Mesothelial cell of epicardium (in vitro differentiated cells): ENCODE results near the gene RACK1. TPM values are rescaled to one million over a fixed set of nuclear protein-coding genes. Genes with fewer than 3 reads are reported as not detected.
A peak's percentile ranks its signal among the peaks of the same experiment; 100 is the strongest.

ENCODE experiments used
- DNase-seq, 2 experiments: peaks; one replicate each; pipeline ENCODE4 v3.0.0; 2021; ENCODE audit warnings: low spot score in 2 of 2; ENCODE audit not compliant: unreplicated experiment in 2 of 2
- H3K27ac Mint-ChIP-seq: 2 replicates; pipeline ENCODE4 v1.8.0; 2021; ENCODE audit warnings: mixed read lengths
- H3K27me3 Mint-ChIP-seq: 2 replicates; pipeline ENCODE4 v1.8.0; 2021; ENCODE audit warnings: low read depth, mixed read lengths
- H3K36me3 Mint-ChIP-seq: 2 replicates; pipeline ENCODE4 v1.8.0; 2021; ENCODE audit warnings: mixed read lengths
- H3K4me1 Mint-ChIP-seq: 2 replicates; pipeline ENCODE4 v1.8.0; 2021; ENCODE audit warnings: mixed read lengths
- H3K4me3 Mint-ChIP-seq: 2 replicates; pipeline ENCODE4 v1.8.0; 2021; ENCODE audit warnings: mild to moderate bottlenecking, moderate library complexity, mixed read lengths
- H3K9me3 Mint-ChIP-seq: 2 replicates; pipeline ENCODE4 v1.8.0; 2021; ENCODE audit warnings: mixed read lengths
- total RNA-seq: library from RNA; stranded (reverse); gene quantifications from 3 replicates; pipeline ENCODE4 v1.2.1, GENCODE V29; 2021
- TF ChIP-seq, protein P1 (sequence below): fragments of 200-600 bp; sonication (generic); IDR thresholded peaks from one replicate; pipeline ENCODE4 v1.5.0; 2021; ENCODE audit warnings: antibody characterized with exemption; ENCODE audit not compliant: unreplicated experiment

Gene RACK1
- total RNA-seq, 1 donor from 2014 or later: 2,008 TPM

DNA sequence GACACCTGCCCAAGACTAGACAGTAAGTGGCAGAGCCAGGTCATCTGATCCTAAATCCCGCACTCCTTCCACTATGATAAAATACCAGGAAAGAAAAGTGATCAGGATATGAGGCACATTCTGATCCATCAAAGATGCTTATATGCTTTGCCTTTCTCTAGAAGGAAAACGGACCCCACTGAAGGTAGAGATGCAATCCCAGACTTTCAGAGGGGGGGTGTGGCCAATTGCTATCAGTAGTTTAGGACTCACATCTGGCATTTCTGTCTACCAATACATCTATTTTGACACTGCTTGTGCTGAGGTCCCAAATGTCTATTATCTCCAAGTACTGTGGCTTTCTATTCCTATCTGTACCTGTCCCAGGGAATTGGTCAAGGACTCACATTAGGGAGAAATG, 15.6 kb upstream of the RACK1 start:
- TF ChIP-seq, protein P1, sequence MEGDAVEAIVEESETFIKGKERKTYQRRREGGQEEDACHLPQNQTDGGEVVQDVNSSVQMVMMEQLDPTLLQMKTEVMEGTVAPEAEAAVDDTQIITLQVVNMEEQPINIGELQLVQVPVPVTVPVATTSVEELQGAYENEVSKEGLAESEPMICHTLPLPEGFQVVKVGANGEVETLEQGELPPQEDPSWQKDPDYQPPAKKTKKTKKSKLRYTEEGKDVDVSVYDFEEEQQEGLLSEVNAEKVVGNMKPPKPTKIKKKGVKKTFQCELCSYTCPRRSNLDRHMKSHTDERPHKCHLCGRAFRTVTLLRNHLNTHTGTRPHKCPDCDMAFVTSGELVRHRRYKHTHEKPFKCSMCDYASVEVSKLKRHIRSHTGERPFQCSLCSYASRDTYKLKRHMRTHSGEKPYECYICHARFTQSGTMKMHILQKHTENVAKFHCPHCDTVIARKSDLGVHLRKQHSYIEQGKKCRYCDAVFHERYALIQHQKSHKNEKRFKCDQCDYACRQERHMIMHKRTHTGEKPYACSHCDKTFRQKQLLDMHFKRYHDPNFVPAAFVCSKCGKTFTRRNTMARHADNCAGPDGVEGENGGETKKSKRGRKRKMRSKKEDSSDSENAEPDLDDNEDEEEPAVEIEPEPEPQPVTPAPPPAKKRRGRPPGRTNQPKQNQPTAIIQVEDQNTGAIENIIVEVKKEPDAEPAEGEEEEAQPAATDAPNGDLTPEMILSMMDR: no peak
- no peak for DNase-seq
- peaks cover 42% of the 10 kb centered on the region for H3K4me1 Mint-ChIP-seq

DNA sequence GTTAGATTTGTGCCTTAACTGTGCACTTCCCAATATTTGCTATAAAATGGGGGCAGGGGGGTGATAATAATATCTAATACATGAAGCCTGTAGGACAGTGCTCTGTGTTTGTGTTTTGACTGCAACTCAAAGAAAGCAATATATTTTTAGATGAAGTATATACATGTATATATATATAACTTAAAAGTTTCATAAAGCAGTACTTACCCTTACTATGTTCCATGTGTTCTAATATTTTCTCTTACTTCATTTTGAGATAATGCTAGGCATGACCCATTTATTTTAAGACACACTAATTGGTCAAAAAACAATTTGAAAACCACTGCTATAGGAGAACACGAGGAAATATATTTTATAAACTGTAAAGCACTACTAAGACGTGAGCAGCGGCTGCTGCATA, 14.9 kb upstream of the RACK1 start:
- TF ChIP-seq, protein P1: no peak
- Mint-ChIP-seq H3K27me3 (no peaks in the 10 kb centered on the region), H3K36me3 (peaks cover 11% of the 10 kb centered on the region), H3K9me3 (no peaks in the 10 kb centered on the region), H3K4me1 (peaks cover 42% of the 10 kb centered on the region), H3K4me3 (peak overlapping the region; percentile 100), H3K27ac (no peak overlapping the region)
- no peak for DNase-seq

More for the DNA sequence above, 15.6 kb upstream of the RACK1 start:
- Mint-ChIP-seq H3K9me3 (no peaks in the 10 kb centered on the region), H3K36me3 (peaks cover 13% of the 10 kb centered on the region), H3K4me3 (peak overlapping the region; percentile 100), H3K27me3 (no peaks in the 10 kb centered on the region), H3K27ac (no peak overlapping the region)

DNA sequence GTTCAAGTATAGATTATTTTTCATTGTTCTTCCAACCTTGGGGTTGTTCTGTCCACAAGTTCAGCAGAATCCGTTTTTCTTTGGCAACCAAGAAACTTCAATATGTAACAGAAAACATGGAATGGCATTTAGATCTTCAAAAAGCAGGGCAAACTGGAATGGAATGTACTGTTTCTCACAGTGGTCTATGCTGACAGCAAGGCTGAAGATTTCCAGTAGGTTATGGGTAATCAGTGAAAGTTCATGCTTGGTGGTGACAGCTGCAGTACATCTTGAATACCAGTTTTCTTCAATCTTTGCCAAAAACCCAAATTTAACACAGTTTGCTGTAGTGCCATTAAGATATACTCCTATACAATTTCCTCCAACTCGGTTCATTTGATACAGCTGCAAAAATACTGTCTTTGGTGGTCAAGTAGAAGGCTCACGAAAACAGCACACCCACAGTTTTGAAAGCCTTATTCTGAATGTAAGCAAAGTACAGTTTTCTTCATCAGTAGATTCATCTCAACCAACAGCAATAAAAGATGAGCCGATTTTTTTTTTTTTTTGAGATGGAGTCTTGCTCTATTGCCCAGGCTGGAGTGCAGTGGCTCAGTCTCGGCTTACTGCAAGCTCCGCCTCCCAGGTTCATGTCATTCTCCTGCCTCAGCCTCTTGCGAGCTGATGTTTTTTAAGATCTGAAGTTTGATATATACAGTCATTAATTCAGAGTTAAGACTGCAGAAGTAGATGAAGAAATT, 12.3 kb upstream of the RACK1 start:
- H3K27ac Mint-ChIP-seq: peak overlapping the region; percentile 66
- no peaks in the 10 kb centered on the region for H3K27me3 Mint-ChIP-seq
- no peaks in the 10 kb centered on the region for H3K9me3 Mint-ChIP-seq
- TF ChIP-seq, protein P1: no peak
- no peak for DNase-seq
- peaks cover 47% of the 10 kb centered on the region for H3K4me1 Mint-ChIP-seq
- H3K4me3 Mint-ChIP-seq: no peak overlapping the region
- peaks cover 8% of the 10 kb centered on the region for H3K36me3 Mint-ChIP-seq

DNA sequence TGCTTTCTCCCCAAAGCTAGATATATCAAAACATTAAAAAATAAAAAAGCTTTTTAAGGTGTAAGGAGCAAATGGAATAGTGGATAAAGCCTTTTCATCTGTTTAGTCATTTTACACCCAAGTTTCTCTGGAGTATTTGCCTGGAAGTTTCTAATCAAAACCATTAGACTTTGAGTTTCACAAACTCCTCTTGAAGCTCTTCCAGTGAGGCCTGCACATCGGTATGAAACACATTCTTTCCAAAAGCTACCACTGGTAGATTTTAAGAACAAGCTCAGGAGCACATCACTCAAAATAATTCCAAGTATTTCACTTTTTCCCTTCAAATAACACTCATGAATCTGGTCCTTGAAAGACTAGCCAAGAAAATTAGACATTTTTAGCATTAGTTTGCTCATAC, 11.6 kb upstream of the RACK1 start:
- Mint-ChIP-seq H3K27ac (no peak overlapping the region), H3K27me3 (no peaks in the 10 kb centered on the region), H3K36me3 (peaks cover 8% of the 10 kb centered on the region), H3K4me3 (no peak overlapping the region), H3K9me3 (no peaks in the 10 kb centered on the region), H3K4me1 (peaks cover 40% of the 10 kb centered on the region)
- DNase-seq: no peak
- TF ChIP-seq, protein P1: no peak

DNA sequence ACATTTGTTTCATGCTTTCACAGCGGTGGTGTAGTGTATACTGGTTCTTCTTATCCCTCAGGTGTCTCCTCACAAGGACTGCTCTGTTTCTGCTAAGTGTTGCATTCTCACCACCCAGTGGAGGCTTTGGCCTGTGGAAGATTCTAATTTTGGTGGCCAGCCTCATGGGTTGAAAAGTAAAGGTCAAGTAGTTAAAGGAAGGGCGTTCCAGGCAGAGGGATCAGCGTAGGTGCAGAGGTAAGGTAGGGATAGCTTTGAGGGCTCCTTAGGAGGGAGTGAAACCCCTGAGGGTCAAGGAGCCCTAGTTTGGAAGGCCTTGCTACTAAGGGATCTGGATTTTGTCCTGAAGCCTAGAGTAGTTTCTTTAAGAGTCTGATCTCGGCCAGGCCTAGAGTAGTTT, 4.6 kb upstream of the RACK1 start:
- TF ChIP-seq, protein P1: no peak
- Mint-ChIP-seq H3K9me3 (no peaks in the 10 kb centered on the region), H3K27me3 (no peaks in the 10 kb centered on the region), H3K36me3 (no peaks in the 10 kb centered on the region), H3K4me3 (peak overlapping the region; percentile 90), H3K4me1 (peaks cover 40% of the 10 kb centered on the region), H3K27ac (peak overlapping the region; percentile 96)
- no peak for DNase-seq
